NCI-H510A treated with DMSO at 0.1 percent for 48 hours (cell line): ENCODE results near the gene IL11RA.
"Not testable (repeated sequence)": the region's sequence is repeated elsewhere in the genome, so short reads cannot be mapped to it uniquely, and the experiment has no call there.

Source experiments
- DNase-seq: peaks from one replicate; lab custom pipeline; 2025; lab: John Stamatoyannopoulos, UW

IL11RA gene

DNA sequence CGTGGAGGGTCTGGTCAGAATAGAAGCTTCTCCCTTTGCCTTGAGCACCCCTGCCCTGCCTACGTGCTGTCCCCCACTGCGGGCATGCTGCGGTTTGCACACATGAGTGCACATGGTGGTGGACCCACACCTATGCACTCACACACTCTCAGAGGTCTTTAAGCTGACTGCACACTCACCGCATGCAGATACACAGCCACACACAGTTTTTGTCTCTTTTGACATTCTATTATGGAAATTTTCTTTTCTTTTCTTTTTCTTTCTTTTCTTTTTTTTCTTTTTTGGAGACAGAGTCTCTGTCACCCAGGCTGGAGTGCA lies 22.5 kb upstream of the IL11RA start:
- DNase-seq = no peak

GRCh38 chr9:34630402-34631154 lies 21.4 kb upstream of the IL11RA start:
- DNase-seq = no peak

DNA sequence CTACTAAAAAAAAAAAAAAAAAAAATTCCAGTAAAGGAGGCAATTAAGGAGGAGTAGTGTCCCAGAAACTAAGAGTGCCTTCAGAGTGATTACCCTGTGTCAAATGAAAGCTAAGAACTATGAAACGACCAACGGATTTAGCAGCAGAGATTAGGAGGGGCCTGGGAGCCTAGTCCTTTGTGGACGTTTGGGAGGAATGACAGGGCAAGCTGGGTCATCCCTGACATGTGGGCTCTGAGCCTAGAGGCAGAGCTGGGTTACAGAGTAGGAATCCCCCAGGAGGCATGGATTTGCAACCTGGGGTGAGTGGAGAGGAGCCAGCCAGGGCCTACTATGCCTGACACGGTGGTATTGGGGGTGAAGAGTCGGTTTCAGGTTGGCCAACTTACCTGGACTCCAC lies 18.8 kb upstream of the IL11RA start:
- no peak for DNase-seq

DNA sequence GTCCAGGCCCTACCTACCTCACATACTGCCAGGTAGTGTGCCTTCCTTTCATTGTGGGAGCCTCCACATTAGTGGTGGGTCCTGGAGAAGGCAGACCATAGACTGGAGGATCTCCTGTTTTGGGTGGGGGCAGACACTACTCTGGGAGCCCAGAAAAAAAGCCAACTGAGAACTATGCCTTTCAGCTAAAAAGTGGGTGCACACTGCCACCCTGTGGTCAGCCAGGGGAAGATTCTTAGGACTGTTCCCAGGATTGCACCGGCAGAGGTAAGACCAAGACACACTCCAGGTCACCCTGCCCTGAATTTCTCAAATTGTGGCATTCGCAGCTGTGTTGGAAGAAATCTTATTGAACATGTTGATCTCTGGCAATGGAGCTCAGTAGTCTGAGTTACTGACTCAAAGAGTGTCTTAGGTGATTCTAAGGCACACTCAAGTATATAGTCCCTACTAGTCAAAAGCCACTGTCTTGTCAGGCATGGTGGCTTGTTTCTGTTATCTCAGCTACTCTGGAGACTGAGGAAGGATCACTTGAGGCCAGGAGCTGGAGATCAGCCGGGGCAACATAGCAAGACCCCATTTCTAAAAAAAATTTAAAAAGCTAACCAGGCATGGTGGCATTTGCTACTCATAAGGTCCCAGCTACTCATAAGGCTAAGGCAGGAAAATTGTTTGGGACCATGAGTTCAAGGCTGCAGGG lies 18.0 kb upstream of the IL11RA start:
- peak; percentile 39 for DNase-seq

DNA sequence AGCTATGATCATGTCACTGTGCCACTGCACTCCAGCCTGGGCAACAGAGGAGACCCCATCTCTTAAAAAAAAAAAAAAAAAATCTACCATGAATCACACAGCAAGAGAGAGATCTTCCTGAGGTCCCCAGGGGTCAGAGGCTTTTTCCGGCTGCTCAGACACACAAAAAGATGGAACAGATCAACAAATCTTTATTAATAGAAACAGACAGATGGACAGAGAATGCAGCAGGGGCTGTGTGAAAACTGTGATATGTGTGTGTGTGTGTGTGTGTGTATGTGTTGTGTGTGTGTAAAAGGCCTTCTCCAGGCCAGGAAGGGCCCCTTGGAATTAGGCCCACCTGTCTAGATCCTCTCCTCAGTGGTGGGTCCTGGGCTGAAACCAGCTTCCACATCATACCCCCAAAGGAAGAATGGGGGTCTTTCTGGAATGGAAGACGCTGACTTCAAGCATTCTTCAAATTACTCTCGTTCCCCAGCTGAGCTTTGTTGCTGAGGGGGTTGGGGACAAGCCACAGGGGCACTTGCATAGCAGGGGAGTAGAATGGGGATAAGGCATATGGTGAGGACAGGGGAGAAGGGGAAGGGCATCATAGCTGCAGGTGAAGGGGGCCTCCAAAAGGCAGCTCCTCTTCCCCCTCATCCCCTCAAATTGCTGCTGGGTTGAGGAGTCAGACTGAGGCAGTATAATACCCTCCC lies 17.3 kb upstream of the IL11RA start:
- no peak for DNase-seq

- no peak for DNase-seq
These were observed 16.4 kb upstream of the IL11RA start for GRCh38 chr9:34635556-34635955.

- no peak for DNase-seq
These were observed 15.1 kb upstream of the IL11RA start for GRCh38 chr9:34636791-34637355.

GRCh38 chr9:34637356-34638137 lies 14.4 kb upstream of the IL11RA start, which contains the start of gene SIGMAR1:
Gene SIGMAR1, minus strand, starts transcription at chr9:34637787. Its CDS starts 90 bp downstream, at chr9:34637697.
- peak; percentile 72 for DNase-seq

DNA sequence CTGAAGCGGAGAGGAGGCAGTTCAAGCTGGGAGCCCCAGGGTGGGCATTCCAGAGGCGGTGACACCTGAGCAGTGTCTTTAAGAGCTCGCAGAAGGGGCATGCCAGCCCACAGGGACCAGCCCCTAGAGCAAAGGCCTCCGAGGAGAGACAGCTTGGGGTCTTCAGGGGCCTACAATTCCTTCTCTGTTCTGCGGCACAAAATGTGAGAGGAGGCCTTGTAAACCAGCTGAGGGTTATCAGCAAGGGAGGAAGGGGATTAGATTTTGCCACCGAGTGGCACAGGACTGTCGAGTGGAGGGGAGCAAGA lies 13.9 kb upstream of the IL11RA start:
- no peak for DNase-seq

DNA sequence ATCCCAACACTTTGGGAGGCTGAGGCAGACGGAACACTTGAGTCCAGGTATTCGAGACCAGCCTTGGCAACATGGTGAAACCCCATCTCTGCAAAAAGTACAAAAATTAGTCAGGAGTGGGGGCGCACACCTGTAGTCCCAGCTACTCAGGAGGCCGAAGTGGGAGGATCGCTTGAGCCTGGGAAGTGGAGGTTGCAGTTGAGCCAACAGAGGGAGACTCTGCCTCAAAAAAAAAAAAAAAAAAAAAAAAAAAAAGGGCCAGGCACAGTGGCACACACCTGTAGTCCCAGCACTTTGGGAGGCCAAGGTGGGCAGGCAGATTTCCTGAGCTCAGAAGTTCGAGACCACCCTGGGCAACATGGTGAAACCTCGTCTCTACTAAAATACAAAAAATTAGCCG lies 12.7 kb upstream of the IL11RA start:
- not testable (repeated sequence) for DNase-seq

- DNase-seq = no peak
These were observed 9.3 kb upstream of the IL11RA start for GRCh38 chr9:34642679-34643078.

DNA sequence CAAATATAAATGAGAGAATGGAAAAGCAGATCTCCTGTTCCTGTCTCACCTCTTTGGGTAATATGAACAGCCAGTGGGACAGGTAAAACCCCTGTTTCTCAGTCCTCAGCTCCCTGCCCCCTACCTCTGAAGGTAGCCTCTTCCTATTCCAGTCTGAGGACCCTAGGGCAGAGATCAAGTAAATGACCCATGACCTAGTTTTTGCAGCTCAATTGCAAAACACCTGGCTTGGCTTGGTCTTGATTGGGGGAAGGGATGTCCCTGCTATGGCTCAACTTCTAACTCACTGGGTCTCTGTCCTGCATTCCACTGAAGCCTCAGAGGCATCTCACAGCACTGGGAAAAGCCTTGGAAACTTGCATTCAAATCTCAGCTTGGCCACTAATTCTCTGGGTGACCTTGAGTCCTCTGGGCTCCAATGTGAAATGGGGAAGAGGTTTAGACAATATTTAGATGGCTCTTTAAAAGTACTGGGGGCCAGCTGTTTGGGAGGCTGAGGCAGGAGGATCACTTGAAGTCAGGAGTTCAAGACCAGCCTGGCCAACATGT lies 7.1 kb upstream of the IL11RA start:
- no peak for DNase-seq

DNA sequence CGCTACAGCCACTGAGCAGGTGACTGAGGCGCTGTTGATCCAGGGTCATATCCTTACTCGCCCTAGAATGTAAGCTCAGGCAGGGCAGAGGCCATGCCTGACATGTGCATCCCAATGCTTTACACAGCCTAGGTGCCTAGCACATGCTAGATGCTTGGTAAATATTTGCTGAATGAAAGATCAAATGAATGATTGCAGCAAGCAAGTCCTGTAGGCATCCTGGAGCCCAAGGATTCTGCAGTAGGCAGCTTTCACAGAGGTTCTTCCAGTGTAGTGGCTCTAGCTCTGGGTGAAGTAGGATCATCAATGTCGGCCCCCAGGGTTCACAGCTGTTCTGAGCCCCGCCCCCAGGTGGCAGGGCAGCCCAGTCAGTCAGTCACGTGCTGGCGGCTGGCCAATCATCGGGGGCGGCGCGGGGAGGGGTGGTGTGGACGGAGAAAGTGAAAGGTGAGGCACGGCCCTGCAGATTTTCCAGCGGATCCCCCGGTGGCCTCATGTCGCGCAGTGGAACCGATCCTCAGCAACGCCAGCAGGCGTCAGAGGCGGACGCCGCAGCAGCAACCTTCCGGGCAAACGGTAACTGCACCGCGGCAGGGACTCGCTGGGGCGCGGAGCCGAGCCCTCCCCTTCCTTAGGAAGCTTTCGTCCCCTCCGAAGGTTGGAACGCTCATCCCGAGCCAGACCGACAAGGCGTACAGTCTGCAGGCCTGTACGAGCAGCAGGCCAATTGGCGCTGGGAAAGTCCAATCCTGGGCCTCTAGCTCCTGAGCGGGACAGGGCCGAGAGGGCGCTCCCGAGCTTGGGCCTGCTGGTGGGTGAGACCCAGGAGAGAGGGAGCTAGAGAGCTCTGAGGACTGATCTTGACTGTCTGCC lies 5.5 kb upstream of the IL11RA start, which contains the start of gene GALT:
Gene GALT (plus strand): TSS at position 465 of the 873 bp plus-strand sequence. CDS start 30 bp downstream, at position 495.
- peak; percentile 70 for DNase-seq

DNA sequence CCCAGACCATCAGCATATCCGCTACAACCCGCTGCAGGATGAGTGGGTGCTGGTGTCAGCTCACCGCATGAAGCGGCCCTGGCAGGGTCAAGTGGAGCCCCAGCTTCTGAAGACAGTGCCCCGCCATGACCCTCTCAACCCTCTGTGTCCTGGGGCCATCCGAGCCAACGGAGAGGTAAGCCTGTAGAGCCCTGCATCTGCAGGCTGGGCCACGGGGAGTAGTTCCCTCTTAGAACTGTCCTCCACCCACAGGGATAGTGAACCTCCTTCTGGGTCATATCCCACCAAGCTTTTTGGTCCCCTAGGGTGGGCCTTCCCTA lies 4.9 kb upstream of the IL11RA start:
- DNase-seq = no peak

DNA sequence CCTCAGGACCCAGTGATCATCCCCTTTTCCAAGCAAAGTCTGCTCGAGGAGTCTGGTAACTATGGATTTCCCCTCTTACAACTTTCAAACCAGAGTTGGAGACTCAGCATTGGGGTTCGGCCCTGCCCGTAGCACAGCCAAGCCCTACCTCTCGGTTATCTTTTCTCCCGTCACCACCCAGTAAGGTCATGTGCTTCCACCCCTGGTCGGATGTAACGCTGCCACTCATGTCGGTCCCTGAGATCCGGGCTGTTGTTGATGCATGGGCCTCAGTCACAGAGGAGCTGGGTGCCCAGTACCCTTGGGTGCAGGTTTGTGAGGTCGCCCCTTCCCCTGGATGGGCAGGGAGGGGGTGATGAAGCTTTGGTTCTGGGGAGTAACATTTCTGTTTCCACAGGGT lies 4.3 kb upstream of the IL11RA start:
- DNase-seq = no peak

- no peak for DNase-seq
These were observed 3.3 kb upstream of the IL11RA start for GRCh38 chr9:34648673-34649072.

DNA sequence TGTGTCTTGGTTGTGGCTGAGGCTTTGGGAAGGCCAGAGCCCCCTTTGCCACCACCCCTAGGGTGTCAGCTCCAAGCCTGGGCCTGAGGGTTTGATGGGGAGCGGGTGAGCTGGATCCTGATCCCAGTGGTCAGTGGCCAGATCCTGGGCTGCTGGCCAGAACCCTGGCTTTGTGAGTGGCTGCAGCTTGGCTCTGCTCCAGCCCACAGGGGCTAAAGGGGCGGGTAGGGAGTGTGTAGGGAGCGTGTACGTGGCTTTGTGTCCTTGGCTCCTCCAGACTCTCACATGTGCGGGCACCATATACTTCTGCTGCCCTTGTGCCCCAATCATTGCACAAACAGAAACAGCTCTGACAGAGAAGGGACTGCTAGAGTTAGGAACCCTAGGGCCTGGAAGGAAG lies 1.2 kb upstream of the IL11RA start:
- DNase-seq = no peak

DNA sequence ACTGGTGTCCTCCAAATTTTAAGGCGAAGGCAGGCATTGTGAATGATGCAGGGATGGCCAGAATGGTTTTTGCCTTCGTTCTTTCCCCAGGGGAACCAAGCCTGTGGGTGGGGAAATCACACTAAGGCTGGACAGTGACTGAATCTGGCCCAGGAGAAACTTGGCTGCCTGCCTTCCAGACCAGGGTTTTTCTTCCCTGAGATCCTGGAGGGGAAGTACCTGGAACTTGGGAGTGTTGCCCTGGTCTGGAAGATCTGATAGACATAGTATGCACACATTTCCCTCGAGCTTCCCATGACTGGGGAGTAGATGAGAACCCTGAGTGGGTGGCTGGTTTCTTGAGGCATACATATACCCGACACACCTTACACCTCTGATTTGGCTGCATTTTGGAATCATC lies 664 bp upstream of the IL11RA start:
- no peak for DNase-seq

DNA sequence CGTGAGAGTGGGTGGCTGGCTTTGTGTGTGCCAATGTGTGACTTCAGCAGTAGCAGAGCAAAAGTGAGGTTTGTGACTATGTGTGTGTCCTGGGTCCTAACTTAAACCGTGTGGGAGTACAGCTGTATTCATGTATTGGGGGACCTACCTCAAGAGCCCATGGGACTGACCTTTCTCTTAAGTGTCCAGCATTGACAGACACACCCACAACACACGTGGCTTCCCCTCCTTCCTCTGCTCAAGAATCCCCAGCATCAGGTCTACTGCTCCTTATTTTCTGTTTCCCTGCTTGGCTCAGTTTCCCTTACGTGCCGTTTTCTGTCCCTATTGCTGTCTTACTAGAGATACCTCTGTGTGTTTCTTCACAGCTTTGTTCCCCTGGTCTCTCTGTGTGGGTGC lies 616 bp downstream of the IL11RA start:
- DNase-seq = no peak

DNA sequence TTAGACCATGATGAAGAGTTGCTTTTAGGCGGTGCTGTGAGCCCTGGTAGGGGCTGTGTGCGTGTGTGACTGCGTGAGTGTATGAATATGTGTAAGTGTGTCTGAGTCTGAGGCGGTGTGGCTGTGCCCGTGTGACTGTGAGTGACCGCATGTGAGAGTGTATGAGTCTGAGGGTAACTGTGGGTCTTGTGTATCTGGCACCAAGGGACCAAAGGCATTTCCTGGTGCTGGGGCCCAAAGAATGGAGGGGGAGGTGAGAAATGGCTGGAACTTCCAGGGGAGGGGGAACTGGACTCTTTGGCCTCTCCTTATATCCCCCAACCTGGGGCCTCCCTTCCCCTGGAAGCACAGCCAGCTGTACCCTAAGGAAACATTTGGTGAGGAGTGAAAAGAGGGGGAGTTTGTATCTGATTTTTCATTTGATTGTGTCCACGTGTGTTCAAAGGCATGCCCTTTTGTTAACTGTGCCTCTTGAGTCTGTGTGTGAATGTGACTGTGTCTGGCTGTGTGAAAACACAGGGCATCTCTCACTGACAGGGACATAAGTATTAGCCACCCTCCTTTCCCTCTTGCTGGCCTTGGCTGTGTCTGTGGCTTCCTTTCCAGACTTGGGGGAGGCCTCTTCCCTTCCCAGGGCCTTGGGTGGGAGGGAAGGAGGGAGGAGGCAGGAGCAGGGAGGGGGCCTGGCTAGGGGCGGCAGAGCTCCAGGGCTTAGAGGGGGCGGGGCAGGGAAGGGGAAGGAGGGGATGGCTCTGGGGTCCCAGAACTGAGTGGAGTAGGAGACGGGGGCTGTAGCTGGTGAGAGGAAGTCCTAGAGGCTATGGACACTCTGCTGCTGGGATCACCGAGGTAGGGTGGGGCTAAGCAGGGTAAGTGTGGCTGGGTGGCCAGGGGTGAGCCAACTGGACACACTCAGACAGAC lies 1.4 kb downstream of the IL11RA start:
- DNase-seq = no peak
